NCI-H446 (cell line): Measurements from ENCODE around the gene TFF3.

Source experiments
- DNase-seq, 2 experiments: peaks; one replicate each; lab custom pipeline; 2025; lab: John Stamatoyannopoulos, UW

Gene TFF3

GRCh38 chr21:42346866-42347600 lies 31.8 kb upstream of the TFF3 start:
- no peak for DNase-seq

- no peak for DNase-seq
These were observed 31.2 kb upstream of the TFF3 start for GRCh38 chr21:42346441-42346840.

- DNase-seq, result no peak
These were observed 29.4 kb upstream of the TFF3 start for GRCh38 chr21:42344631-42345030.

GRCh38 chr21:42343963-42344510 lies 28.8 kb upstream of the TFF3 start:
- DNase-seq, result no peak

- no peak for DNase-seq
These were observed 28.3 kb upstream of the TFF3 start for GRCh38 chr21:42343556-42343955.

- no peak for DNase-seq
These were observed 27.9 kb upstream of the TFF3 start for GRCh38 chr21:42343101-42343500.

GRCh38 chr21:42341776-42342542 lies 26.8 kb upstream of the TFF3 start:
- no peak for DNase-seq

- DNase-seq, result no peak
These were observed 25.2 kb upstream of the TFF3 start for GRCh38 chr21:42340187-42341050.

- DNase-seq, result no peak
These were observed 23.8 kb upstream of the TFF3 start for GRCh38 chr21:42338729-42339715.

- peak; percentile 10 to 55 for DNase-seq
These were observed 22.9 kb upstream of the TFF3 start for GRCh38 chr21:42337830-42338728.

GRCh38 chr21:42337276-42337675 lies 22.1 kb upstream of the TFF3 start:
- DNase-seq, result no peak

GRCh38 chr21:42336054-42336453 lies 20.8 kb upstream of the TFF3 start:
- no peak for DNase-seq

GRCh38 chr21:42332557-42333317 lies 17.5 kb upstream of the TFF3 start:
- no peak for DNase-seq

- DNase-seq, result no peak
These were observed 16.5 kb upstream of the TFF3 start for GRCh38 chr21:42331660-42332059.

- no peak for DNase-seq
These were observed 15.5 kb upstream of the TFF3 start for GRCh38 chr21:42330380-42331371.

GRCh38 chr21:42324896-42325295 lies 9.7 kb upstream of the TFF3 start:
- no peak for DNase-seq

- DNase-seq, result no peak
These were observed 6.6 kb upstream of the TFF3 start for GRCh38 chr21:42321845-42322244.

- no peak for DNase-seq
These were observed 6.0 kb upstream of the TFF3 start for GRCh38 chr21:42321231-42321630.
